ENCODE results near the gene SPON1. TPM values are rescaled to one million over a fixed set of nuclear protein-coding genes. Genes with fewer than 3 reads are reported as not detected.
"Not testable (repeated sequence)": the region's sequence is repeated elsewhere in the genome, so short reads cannot be mapped to it uniquely, and the experiment has no call there.

The SPON1 gene
- total RNA-seq, 1 donor from 2014 or later, result under 0.01 TPM

DNA sequence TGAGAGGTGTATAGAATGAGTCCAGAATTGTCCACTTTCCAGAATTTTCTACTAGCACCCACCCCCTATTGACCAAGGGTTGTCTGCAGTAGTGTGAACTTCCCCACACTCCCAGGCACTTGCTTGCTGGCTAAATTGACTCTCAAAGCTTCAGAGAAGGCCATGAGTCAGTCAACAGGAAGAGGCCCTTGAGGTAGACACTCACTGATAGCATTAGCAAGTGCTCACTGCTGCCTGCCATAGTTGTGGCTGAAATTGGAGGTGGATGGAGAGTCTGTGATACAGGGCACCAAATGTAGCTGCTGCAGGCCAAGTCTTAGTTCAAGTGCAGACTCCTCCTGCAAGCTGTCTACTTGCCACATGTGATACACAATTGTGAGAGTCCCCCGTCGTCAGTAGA is 156.8 kb downstream of the SPON1 start:
- peak in 1 of 2 donors; percentile 2 for DNase-seq (ENCODE audit: low read depth in 2 of 2)

DNA sequence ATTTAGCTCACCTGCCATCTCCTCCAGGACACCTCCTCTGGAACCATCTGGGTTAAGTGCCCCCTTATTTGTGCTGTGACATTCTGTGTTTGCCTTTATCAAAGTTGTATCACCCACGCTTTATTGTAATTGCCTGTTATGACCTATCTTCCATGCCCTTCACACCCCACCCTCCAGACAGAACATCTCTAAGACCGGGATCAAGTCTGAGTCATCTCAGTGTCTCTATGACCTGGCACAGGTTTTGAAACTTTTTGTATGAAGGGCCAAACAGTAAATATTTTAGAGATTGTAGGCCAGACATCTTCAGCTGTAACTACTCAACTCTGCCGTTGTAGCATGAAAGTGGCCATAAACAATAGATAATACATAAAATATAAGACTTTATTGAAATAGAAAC is 161.8 kb downstream of the SPON1 start:
- DNase-seq (ENCODE audit: low read depth in 2 of 2), result no peak

DNA sequence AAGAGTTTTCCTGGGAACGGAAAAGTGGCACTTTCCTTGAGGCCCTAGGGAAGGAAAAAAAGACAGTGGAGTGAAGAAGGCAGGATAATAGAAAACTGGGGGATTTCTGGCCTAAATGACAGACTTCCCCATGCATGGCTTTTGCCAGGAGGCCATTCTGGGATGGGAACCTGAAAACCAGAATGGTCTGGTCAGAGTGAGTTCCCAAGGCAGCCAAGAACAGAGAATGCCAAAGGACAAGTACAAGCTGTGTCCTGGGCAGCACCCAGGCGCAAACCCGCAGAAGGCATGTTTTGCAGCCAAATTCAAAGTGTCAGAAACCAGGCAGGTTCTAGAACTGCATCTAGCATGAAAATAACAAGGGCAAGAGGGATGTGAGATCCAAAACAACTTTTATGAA is 162.4 kb downstream of the SPON1 start:
- DNase-seq (ENCODE audit: low read depth in 2 of 2), result no peak

DNA sequence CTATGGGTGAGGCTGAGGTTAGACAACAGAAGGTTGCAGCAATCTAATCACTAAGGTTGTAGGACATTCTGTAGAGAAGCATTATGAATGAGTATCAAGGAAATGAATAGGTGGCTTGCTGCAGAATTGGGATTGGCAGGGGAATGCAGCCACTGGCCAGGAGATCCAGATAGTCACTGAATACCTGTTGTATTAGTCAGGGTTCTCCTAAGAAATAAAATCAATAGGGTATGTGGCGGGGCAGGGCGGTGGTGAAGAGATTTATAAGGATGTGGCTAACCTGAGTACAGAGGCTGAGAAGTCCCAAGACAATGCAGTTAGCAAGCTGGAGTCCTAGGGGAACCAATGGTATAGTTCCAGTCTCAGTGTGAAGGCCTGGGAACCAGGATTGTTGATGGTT is 163.0 kb downstream of the SPON1 start:
- DNase-seq (ENCODE audit: low read depth in 2 of 2), result no peak

- no peak for DNase-seq (ENCODE audit: low read depth in 2 of 2)
Measured at GRCh38 chr11:14127679-14128078, 165.2 kb downstream of the SPON1 start.

DNA sequence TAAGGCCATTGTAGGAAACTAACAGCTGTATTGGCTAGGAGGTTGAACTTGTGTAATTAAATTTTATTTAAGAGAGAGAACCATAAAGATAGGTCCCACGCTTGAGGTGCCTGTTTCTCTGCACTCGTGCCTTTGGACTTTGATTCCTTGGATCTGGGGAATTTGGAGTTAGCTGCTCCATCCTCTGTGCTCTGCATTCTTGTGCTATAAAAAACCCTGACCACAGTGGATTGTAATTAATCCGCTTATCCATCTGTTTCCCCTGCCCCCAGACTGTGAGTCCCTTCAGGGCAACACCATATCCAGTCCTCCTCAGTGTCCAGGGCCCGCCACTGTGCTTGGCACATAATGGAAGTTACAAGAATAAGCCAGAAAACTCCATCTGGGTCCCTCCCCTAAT is 169.8 kb downstream of the SPON1 start:
- no peak for DNase-seq (ENCODE audit: low read depth in 2 of 2)

DNA sequence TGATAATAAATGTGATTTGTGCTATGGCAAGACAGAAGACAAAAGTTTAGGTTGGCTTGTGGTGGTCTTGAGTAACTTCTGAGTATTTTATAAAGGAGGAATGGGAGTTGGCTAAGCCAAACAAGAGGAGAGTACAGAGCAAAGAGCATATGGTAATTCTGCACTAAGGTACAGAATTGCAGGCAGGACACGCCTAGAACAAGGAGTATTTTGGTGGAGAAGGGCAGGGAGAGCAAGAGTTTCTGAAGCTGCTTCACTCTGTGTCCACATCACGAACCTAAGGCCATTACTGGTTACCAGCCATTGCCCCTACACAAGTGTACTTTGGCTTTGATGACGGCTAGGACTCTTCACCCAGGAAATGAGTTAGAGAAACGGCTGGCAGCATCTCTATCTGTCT is 170.9 kb downstream of the SPON1 start:
- no peak for DNase-seq (ENCODE audit: low read depth in 2 of 2)

- DNase-seq (ENCODE audit: low read depth in 2 of 2), result no peak
Measured at GRCh38 chr11:14136561-14136960, 174.0 kb downstream of the SPON1 start.

DNA sequence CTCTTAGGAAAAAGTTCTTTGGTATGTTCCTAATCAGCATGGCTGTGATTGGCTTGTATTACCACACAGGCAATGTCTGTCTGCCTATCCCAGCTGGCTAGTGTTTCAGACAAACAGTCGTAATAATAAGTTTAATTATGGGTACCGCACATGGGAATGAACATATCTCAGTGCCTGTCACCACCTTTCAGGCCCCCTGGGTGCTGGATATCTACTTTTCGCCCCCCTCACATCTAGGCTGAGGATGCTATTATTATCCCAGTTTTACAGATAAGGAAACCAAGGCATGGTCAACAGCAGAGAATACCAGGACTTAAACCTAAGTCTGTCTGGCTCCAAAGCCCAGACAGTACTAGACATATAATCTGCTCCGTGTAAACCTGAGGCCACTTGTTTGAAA is 174.8 kb downstream of the SPON1 start:
- no peak for DNase-seq (ENCODE audit: low read depth in 2 of 2)

- DNase-seq (ENCODE audit: low read depth in 2 of 2), result no peak
Measured at GRCh38 chr11:14140991-14141390, 178.5 kb downstream of the SPON1 start.

DNA sequence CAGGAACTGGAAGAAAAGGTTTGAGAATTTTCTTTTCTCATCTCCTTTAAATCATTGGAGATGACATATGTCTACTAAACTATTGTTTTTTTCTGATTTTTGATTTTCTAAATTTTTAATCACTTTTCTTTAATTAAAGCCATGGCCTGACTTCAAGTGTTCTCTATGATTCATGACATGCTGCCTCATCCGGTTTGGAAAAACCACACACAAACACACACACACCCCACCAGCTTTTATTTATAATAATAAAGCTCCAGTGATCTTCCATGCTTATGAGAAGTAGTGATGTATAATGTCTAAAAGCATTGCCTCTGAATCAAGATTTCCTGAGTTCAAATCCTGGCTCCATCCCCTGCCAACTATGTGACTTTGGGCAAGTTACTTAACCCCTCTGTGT is 179.2 kb downstream of the SPON1 start:
- DNase-seq (ENCODE audit: low read depth in 2 of 2), result no peak

DNA sequence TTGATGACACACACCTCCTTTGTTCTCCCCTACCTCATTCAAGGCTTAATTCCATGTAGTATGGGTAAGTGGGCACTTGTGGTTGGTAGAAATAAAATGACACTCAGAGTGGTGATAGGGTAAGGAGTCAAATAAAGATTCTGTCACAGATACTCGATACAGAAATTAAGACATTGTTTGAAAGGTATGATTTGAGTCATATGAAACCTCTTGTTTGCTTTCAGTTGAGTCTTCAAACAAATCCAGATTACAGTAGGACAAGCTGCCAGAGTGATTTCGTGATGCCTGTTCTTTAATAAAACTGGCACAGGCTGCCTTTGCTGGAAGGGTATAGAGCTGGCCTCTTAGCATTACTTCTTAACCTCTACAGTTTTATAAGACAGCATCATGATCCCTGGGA is 182.4 kb downstream of the SPON1 start:
- no peak for DNase-seq (ENCODE audit: low read depth in 2 of 2)

DNA sequence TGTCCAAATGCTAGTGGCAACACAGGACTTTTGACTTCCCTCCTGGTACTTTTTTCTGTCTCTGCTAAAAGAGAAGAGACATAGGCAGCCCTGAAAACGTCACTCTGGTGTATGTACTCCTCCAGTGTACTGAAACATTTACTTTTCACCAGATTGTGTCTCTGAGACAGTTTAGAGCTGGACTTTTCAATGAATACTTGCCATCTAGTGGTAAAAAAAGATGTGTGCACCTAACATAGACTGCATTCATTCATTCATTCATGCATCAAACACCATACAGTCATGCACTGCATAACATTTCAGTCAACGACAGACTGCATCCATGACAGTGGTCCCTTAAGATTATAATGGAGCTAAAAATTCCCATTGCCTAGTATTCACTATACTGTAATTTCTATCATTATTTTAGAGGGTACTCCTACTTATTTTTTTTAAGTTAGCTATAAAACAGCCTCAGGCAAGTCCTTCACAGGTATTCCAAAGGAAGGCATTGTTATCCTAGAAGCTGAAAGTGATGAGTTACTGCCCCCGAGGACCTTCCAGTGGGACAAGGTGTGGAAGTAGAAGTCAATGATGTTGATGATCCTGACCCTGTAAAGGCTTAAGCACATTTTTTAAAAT is 186.2 kb downstream of the SPON1 start:
- peak; percentile 34 to 72 for DNase-seq (ENCODE audit: low read depth in 2 of 2)

DNA sequence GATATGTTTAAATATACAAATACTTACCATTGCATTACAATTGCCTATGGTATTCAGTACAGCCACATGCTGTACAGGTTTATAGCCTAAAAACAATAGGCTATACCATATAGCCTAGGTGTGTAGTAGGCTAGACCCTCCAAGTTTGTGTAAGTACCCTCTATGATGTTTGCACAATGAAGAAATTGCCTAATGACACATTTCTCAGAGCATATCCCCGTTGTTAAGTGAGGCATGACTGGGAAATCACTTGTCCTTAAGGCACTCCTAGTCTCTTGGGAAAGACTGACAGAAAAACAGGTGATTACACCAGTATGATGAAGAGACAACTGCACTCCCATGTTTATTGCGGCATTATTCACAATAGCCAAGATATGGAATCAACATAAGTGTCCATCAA is 187.2 kb downstream of the SPON1 start:
- DNase-seq (ENCODE audit: low read depth in 2 of 2), result no peak

- no peak for DNase-seq (ENCODE audit: low read depth in 2 of 2)
Measured at GRCh38 chr11:14150878-14151277, 188.4 kb downstream of the SPON1 start.

DNA sequence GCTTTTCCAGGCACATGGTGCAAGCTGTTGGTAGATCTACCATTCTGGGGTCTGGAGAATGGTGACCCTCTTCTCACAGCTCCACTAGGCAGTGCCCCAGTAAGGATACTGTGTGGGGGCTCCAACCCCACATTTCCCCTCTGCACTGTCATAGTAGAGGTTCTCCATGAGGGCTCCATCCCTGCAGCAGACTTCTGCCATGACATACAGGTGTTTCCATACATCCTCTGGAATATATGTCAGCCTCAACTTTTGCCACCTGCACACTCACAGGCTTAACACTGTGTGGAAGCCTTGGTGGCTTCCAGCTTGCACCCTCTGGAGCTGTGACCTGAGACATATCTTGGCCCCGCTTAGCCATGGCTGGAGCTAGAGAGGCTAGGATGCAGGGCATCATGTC is 191.6 kb downstream of the SPON1 start:
- not testable (repeated sequence) for DNase-seq (ENCODE audit: low read depth in 2 of 2)

GRCh38 chr11:14158393-14158792 is 195.9 kb downstream of the SPON1 start:
- DNase-seq (ENCODE audit: low read depth in 2 of 2), result no peak

DNA sequence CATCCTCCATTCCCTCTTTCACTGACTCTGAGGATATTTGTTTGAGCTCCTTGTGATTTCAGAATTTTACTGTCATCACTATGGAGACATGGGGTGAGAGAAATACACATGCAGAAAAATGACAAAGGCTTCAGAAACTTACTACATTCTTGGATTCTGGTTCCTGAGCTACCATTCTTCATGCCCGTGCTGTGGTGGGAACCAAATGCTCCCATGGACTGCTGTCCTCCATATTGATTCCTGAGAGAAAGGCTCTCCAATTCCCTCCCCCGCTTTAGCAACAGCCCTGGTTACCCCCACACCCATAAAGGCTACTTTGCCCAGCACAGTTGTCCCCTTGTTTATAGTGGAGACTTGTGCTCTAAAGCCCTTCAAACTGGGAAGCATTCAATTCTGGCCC is 201.1 kb downstream of the SPON1 start:
- DNase-seq (ENCODE audit: low read depth in 2 of 2), result no peak

- not testable (repeated sequence) for DNase-seq (ENCODE audit: low read depth in 2 of 2)
Measured at GRCh38 chr11:14173679-14174078, 211.2 kb downstream of the SPON1 start.

- no peak for DNase-seq (ENCODE audit: low read depth in 2 of 2)
Measured at GRCh38 chr11:14179116-14179820, 216.7 kb downstream of the SPON1 start.

DNA sequence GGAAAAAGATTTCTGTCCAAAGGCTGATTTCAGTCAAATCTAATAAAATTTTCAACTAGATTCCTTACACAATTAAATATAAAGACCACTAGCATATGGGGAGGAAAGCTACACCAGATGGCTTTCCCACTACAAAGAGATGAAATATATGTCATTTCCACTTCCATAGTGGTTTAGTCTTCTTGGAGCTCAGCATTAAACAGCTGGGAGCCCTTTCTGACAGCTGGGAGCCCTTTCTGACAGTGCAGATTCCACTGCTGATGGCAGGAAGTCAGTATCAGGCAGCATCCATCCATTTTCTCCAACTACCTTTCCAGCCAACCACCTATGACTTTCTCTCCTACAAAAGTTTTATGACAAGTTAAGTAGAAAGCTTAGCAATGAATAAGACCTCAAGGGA is 218.6 kb downstream of the SPON1 start:
- no peak for DNase-seq (ENCODE audit: low read depth in 2 of 2)

GRCh38 chr11:14182833-14183364 is 220.4 kb downstream of the SPON1 start:
- no peak for DNase-seq (ENCODE audit: low read depth in 2 of 2)

All from lung microvascular endothelial cell (primary cell).